Hematopoietic multipotent progenitor cell treated with erythropoietin and hydrocortisone succinate and interleukin-3 and kit ligand, for 6 days (in vitro differentiated cells): Measurements from ENCODE around the gene CRNKL1.
"Not testable (repeated sequence)": the region's sequence is repeated elsewhere in the genome, so short reads cannot be mapped to it uniquely, and the experiment has no call there.

Experiments used
- DNase-seq: peaks from one replicate; pipeline ENCODE4 v3.0.0-alpha.2; 2015

Gene CRNKL1

DNA sequence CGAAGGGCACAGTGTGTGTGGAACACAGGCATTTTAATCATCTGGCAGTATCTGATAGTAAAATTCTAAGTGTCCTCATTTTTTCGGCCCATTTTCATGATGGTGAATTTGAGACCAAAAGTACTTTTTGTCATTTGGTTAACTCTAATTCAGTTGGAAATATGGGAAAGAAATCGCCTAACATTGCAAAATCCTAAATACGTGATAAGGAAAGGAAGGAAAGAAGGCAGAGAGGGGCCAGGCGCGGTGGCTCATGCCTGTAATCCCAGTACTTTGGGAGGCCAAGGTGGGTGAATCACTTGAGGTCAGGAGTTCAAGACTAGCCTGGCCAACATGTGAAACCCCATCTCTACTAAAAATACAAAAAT, 48.3 kb downstream of the CRNKL1 start:
- not testable (repeated sequence) for DNase-seq

DNA sequence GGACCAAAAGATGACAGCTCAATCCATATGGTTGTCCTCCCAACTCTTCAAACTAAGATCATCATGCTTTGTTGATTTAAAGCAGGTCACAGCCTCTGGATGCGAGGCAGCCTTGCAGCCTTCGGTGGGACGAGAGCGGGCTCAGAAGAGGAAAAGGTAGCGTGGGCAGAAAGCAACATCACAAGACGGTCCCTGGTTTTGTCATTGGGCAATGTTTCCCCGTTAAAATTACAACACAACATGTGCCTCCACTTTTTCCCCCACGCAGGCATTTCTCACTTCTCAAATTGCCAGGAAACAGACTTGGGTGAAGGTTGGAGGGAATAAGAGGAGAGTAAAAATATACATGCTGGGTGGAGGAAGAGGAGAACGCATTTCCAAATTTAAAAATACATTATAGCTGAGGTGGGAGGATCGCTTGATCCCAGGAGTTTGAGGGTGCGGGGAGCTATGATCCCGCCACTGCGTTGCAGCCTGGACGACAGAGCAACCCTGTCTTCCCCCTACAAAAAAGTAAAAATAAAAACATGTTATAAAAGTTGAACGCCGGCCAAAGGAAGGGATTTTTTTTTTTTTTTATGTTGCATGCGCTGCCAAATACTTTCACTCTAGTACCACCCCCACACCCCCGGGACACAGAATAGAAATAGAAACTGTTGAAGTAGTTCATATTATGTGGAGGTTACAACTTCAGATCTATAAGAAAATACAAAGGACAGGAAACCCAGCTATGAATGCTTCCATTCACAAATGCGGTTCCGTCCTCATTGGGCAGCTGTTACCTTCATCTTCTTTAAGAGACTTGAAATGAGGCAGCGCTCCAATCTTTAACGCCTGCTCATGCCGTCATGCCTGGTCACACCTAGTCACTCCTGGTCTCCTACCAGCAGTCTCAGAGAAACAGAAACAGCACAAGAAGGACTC, 49.0 kb downstream of the CRNKL1 start:
- DNase-seq, result peak; percentile 29

DNA sequence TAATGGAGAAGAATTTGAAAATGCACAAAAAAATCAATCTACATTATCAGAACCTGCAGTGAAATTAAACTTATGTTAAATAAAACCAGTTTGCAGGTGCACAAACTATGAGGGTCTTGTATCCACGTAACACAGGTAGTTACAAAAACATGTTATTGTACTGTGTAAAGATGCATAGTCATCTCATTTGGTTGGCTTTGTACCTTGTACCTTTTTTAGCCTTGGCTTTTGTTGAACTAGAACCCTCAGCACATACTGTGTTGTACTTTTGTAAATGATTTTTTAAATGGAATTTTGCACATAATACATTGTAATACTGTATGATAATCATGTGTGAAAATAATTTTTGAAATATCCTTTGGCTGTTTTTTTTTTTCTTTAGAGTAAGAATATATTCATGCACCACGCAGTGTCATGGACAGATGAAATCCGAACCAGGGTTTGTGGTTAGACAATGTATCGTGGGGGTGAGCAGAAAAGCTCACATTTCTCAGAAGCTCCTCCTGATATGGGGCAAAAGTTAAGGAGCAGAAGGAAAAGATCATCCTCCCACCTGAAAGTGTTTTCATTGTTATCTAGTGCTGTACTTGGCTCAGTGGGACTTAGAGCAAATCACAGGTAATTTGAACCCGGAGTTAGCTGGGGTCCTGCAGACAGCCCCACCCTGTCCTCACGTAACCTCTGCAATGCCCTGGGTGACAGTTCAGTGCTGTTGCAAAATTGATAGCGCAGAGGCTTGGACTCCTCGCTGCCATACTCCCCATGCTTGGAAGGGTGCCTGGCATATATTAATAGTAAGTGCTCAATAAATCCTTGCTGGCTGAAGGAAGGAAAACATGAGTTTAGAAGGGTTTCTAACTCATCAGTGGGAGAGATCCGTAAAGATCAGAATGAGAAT, 49.9 kb downstream of the CRNKL1 start:
- DNase-seq, result no peak

DNA sequence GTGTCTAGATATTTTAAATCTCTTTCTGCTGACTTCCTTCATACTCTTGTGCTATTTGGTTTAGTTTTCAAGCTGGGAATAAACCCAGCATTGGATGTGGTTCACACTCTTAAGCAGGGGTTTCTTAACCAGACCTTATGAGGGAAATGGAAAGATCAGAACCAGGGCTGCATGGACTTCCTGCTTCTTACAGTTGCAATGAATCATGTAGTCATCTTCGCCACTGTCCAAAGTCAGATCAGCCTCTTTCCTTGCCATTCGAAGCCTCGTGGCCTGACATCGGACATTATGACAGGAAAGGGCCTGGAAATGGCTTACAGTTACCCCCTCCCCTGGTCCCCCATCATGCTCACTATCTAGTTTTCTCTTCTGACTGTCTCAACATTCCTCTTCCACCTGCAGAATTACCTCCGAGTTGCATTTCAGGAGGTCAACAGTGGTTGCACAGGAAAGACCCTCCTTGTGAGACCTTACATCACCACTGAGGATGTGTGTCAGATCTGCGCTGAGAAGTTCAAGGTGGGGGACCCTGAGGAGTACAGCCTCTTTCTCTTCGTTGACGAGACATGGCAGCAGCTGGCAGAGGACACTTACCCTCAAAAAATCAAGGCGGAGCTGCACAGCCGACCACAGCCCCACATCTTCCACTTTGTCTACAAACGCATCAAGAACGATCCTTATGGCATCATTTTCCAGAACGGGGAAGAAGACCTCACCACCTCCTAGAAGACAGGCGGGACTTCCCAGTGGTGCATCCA, 51.9 kb downstream of the CRNKL1 start:
- peak; percentile 10 for DNase-seq

DNA sequence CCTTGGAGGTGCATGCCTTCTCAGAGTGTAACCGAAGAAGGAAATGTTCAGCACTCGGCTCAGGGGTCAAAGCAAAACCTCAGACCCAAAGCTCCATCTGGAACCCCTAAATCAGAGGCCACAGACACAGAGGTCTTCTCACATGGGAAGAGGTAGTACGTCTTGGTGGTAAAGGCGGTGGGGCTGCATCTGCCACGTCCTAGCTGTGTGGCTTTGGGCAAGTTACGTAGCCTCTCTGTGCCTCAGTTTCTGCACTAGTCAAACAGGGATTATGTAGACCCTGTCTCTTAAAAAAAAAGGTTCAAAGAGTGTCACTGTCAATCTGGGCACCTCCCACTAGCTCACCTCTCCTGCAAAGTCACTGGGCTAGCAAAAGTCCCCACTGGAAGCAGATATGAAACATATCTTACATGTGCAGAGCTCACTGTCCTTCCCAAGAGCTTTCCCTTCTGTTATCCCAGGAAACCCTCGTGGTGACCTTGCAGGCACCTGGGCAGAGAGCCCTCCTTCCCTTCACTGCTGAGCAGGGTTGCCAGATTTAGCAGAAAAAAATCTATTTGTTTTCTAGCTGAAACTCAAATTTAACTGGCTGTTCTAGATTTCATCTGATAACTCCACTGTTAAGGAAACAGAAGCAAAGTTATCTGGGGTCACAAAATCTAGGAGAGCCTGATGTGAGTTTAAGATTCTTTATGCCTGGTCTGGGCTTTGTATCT, 53.1 kb downstream of the CRNKL1 start:
- no peak for DNase-seq

DNA sequence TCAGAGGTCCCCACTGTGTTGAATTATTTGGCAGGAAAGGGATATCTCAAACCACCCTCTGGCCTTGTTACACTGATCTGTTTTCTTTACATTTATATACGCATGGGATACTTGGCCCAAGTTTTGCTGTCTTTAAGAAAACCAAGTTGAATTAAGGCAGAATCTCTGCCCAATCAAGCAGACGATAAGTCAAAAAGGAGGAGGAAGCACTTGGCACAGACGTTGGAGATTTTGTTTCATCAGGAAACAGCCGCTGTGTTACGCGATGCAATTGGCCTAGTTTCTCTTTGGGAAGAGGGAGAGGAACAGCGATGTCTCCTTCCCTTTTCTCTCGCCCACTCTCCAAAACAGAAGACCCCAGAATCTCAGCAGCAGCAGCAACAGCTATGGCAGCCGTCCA, 55.3 kb downstream of the CRNKL1 start:
- DNase-seq, result no peak

DNA sequence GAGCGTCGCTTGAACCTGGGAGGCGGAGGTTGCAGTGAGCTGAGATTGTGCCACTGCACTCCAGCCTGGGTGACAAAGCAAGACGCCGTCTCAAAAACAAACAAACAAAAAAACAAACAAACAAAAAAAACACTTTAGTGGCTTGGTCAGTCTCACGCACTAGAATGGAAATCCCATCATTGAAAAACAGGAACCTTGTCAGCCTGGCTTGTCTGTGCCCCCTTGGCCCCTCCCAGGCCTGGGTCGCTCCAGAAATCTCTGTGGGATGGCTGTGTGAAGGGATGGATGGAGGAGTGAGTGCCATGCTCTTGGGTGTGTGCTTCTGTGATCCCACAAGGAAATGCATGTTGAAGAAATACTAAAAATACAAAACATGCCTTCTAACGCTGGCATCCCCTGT, 56.0 kb downstream of the CRNKL1 start:
- no peak for DNase-seq

DNA sequence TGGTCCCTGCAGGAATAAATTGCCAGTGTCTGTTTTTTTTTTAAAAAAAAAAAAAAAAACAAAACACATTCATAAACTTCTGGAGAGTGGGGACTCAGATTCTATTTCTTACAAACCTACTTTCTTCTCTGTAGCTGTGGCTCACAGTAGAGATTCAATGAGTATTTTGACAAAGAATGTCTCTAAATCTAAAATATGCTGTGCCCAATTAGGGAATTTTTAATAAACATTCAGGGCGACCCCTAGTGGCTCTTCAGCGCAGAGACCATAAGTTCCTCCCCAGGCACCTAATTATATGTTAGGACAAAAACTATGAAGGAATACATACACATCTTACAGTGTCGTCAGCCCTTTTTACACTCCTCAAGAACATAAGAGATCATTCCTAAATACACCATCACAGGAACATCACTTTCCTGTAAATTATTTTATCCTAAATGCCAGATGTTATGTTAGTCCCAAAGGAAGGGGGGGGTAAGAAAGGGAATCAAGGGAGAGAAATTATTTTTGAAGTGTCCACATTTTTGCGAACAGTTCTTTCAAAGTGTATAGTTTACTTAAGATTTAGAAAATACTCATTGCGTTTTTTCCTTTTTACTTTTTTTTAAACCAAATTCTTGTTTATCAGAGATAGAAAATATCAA, 56.9 kb downstream of the CRNKL1 start:
- DNase-seq, result peak; percentile 85

DNA sequence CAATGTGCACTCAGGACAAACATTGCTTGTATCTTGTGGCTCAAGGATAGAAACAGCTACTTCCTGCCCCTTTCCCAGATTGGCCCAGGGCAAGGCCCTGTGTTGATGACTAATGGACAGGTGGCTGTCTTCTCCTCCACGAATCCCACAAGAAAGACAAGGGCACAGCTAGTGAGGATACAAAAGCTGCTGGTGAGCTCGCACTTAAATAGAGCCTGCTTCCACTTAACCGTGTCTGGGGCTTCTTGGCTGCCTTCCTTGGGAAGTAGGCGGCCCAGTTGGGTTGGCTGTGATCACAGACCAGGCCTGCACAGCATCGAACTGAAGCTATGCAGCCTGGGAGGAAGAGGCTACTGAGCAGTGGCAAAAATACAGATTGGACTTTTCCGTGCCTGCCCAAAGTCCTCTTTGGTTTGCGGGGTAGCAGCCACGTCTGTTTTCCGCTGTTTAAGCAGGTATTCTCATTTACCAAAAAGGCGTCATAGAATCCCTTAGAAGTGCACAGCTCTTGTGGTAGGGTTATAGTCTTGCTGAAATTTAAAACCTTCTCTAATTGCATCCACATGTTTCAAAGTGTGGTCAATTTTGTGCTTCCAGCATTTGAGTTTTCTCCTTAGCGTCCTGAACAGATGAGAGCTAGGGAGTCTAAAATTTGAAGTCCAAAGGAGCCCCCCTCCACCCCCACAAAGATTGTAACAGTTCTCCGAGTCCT, 58.2 kb downstream of the CRNKL1 start:
- no peak for DNase-seq

DNA sequence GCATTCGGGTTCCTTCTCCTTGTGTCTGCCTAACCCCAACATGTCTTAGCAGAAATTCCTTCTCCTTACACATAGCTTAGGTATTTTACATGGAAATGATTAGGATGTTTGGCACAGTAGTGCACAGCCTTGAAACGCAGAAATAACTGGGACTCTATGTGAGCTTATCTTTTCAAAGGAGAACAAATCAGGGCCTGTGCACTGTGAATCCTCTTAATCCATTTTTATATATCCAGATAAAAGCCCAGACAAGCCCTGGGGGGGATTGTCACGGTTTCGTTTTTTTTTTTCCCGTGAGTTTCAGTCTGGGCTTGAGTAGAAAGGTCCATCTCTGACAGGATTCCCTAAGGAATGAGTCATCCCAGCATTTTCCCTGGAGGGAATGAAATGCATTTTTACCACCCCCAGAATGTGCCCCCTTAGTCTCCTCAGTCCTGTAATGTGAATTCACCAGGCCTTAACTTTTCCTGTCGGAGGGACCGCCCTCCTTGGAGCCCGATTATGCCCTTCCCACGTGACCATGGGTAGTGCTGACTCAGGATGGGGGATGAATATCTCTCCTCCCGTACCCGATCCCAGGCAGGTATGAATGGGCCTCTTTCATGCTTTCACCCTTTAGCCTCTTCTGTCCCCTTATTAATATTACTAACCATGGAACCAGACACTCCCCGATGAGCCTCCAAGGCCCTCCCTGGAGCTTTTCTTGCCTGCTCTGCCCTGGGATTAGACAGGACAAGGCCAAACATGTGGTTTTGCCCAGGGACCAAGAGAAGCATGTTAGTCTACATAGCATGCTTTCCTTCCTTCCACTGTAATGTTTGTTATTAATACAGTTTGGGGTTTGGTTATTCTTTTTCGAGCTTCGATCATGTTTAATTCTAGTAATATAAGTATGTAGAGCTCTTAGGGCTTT, 59.0 kb downstream of the CRNKL1 start:
- no peak for DNase-seq

DNA sequence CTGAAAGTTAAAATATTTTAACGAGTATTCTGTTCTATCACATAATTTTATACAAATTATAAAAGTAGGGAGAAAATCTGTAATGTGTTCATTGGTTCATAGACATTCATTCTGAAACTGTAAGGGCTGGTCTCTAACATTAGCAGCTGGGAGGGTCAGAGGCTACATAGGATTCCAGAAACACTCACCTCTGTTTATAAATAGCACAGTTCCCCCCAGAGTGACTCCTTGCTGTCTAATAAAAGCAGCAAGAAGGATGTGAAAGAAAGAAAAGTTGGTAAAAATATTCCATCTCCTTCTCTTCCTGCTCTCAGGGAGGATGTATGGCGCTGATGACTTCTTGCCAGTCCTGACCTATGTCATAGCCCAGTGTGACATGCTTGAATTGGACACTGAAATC, 60.4 kb downstream of the CRNKL1 start:
- DNase-seq, result no peak

DNA sequence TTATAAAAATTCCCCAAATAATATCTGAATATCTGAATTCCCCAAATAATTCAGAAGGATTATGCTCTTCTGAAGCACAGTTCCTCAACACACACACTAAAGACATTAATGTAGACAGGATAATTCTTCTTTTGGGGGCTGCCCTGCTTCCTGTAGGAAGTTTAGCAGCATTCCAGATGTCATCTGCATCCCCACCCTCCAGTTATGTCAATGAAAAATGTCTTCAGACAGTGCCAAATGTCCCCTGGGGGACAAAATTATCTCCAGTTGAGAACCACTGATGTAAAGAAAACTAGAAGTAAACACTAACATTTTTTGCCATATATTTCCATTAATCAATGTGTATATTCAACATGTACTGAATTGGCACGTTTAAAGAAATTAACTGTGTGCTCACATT, 61.0 kb downstream of the CRNKL1 start:
- DNase-seq, result no peak

DNA sequence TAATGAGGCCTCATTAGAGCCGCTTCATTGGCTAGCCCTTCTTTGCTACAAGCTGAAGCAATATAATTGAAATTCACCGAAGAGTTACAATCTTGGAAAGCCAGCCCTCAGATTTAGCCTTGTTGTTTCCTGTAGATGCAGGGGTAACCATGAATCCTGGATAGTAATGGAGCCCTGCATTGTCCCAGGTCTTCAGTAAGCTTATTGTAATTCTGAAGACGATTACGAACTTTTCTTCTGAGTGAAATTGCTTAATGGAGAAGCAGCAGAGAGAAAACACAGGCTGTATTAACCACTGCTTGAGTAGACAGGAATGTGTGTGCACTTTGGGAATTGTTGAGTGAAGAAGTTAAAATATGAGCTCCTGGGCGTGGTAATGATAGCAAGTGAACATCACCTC, 61.4 kb downstream of the CRNKL1 start:
- no peak for DNase-seq

DNA sequence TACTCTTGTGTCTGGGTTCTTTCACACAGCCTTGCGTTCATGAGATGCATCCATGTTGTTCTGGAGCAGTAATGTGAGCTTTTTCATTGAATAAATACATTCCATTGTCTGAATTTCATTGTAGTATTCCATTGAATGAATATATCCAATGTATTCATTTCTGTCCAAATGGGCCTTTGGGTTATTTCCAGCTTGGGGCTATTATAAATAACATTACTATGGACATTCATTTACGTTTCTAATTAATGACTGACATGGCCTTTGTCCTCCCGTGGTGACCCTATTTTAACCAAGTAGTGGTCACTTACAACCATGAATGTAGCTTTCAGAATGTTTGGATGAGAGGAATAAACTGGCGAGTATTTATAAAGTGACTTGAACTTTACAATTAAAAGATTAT, 65.2 kb downstream of the CRNKL1 start:
- no peak for DNase-seq

DNA sequence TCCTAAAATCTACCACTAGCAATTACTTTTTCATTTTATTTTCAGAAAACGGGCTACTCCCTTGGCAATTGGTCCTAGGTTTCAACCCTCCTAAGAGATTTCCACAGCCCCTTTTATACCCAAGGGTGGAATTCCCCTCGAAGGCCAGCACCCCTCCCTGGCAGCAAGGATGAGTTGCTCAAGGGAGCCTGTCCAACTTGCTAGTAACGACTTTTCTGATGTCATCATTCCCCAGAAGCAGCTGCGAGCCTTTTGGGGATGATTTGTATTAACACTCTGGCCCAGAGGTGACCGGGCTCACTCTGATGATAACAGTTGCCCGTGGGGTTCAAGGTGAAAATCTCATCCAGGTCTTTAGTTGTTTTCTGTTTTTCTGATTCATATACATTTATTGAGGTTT, 65.8 kb downstream of the CRNKL1 start:
- DNase-seq, result no peak
